HCT116 (cell line): Measurements from ENCODE around the gene CPNE4. TPM values are rescaled to one million over a fixed set of nuclear protein-coding genes. Genes with fewer than 3 reads are reported as not detected.

Source experiments
- ATAC-seq: fragments of 200-7000 bp; cut with Tn5 transposase; 2 replicates; pipeline ENCODE4 v1.9.1; 2020; ENCODE audit warnings: mild to moderate bottlenecking, moderate library complexity
- BruUV-seq: library from RNA; stranded (reverse); fragments of 400-500 nt; replicated peaks from 2 replicates; lab custom pipeline; 2021; lab: Mats Ljungman, UMichigan
- CTCF ChIA-PET: fragments of 300-600 bp; sonication (Branson Sonifier 250); formaldehyde crosslinking; loops from one replicate; lab custom pipeline; 2021; ENCODE audit warnings: antibody characterized with exemption; lab: Charles Lee
- POLR2A ChIA-PET: fragments of 300-600, 350-600 bp; sonication (Branson Sonifier 250); formaldehyde crosslinking; loops from one replicate; lab custom pipeline; 2021; ENCODE audit warnings: antibody characterized with exemption; lab: Charles Lee
- RAD21 ChIA-PET, 2 experiments: fragments of 300-600 bp; sonication (Branson Sonifier 250); formaldehyde crosslinking; loops; one replicate each; lab custom pipeline; 2023; ENCODE audit warnings: low total read pairs in 2 of 2; ENCODE audit not compliant: uncharacterized antibody in 2 of 2, unreplicated experiment in 2 of 2, low non-redundant PET in 1 of 2; lab: Charles Lee
- DNase-seq: peaks from one replicate; pipeline ENCODE4 v3.0.0-alpha.2; 2010; ENCODE audit warnings: low read depth, low spot score
- H2AFZ ChIP-seq: fragments of 200-600 bp; shearing (Covaris generic), sonication (generic); 2 replicates; pipeline ENCODE4 v1.6.1; 2017; ENCODE audit warnings: low read depth, mixed run types, mixed read lengths, antibody characterized with exemption, low read length; ENCODE audit not compliant: poor library complexity, severe bottlenecking
- H3K27ac ChIP-seq: 2 replicates; pipeline ENCODE4 v1.5.1; 2012; ENCODE audit warnings: low read depth, low read length
- H3K27me3 ChIP-seq: fragments of 200-600 bp; sonication (generic); 2 replicates; pipeline ENCODE4 v1.6.1; 2016; ENCODE audit warnings: mixed run types, low read length, mixed read lengths; ENCODE audit not compliant: insufficient read depth
- H3K36me3 ChIP-seq, 2 experiments: fragments of 200-500 bp in 1 of 2; fragments of 200-600 bp in 1 of 2; sonication (Bioruptor generic) in 1 of 2; sonication (generic) in 1 of 2; 2 replicates each; pipeline versions ENCODE4 v1.5.1 to v1.6.1; 2014 to 2016; ENCODE audit warnings: low read length in 2 of 2, inconsistent platforms in 1 of 2, mixed read lengths in 1 of 2, mixed run types in 1 of 2; ENCODE audit not compliant: insufficient read depth in 2 of 2, control insufficient read depth in 1 of 2
- H3K4me1 ChIP-seq, 2 experiments: fragments of 200-600 bp in 1 of 2; sonication (generic) in 1 of 2; 2 replicates each; pipeline versions ENCODE4 v1.5.1 to v1.6.1; 2012 to 2017; ENCODE audit warnings: low read length in 2 of 2, inconsistent platforms in 1 of 2, mild to moderate bottlenecking in 1 of 2, mixed read lengths in 1 of 2, mixed run types in 1 of 2, moderate library complexity in 1 of 2; ENCODE audit not compliant: insufficient read depth in 2 of 2, control insufficient read depth in 1 of 2
- H3K4me2 ChIP-seq: fragments of 200-600 bp; sonication (generic); 2 replicates; pipeline ENCODE4 v1.6.1; 2017; ENCODE audit warnings: mixed run types, low read length, mixed read lengths
- H3K4me3 ChIP-seq, 2 experiments: fragments of 200-600 bp in 1 of 2; sonication (generic) in 1 of 2; replicated peaks in 1 of 2; 2 replicates each; pipeline ENCODE4 v1.5.1; 2011 to 2016; ENCODE audit warnings: low read length in 2 of 2, control low read depth in 1 of 2, low read depth in 1 of 2, mild to moderate bottlenecking in 1 of 2, mixed read lengths in 1 of 2, mixed run types in 1 of 2
- H3K79me2 ChIP-seq: fragments of 200-600 bp; sonication (generic); 2 replicates; pipeline ENCODE4 v1.6.1; 2017; ENCODE audit warnings: mild to moderate bottlenecking, mixed run types, low read length, moderate library complexity, mixed read lengths; ENCODE audit not compliant: insufficient read depth
- H3K9ac ChIP-seq: fragments of 200-600 bp; sonication (generic); 2 replicates; pipeline ENCODE4 v1.6.1; 2016; ENCODE audit warnings: low read length, mixed read lengths
- H3K9me2 ChIP-seq: fragments of 200-600 bp; sonication (generic), shearing (Covaris generic); 2 replicates; pipeline ENCODE4 v1.6.1; 2017; ENCODE audit warnings: mixed run types, mild to moderate bottlenecking, moderate library complexity; ENCODE audit not compliant: insufficient read depth
- H3K9me3 ChIP-seq, 2 experiments: fragments of 200-500 bp in 1 of 2; fragments of 200-600 bp in 1 of 2; sonication (Bioruptor generic) in 1 of 2; sonication (generic) in 1 of 2; 2 replicates each; pipeline ENCODE4 v1.6.1; 2014 to 2017; ENCODE audit warnings: low read length in 2 of 2, mixed read lengths in 2 of 2, inconsistent platforms in 1 of 2, low read depth in 1 of 2, mild to moderate bottlenecking in 1 of 2, mixed run types in 1 of 2, moderate library complexity in 1 of 2; ENCODE audit not compliant: control insufficient read depth in 1 of 2, insufficient read depth in 1 of 2
- H4K20me1 ChIP-seq: fragments of 200-600 bp; sonication (generic), shearing (Covaris generic); 2 replicates; pipeline ENCODE4 v1.6.1; 2017; ENCODE audit warnings: mixed run types, mild to moderate bottlenecking, moderate library complexity; ENCODE audit not compliant: insufficient read depth
- ATF3 ChIP-seq: IDR thresholded peaks from 2 replicates; pipeline ENCODE4 v1.6.1; 2012
- CEBPB ChIP-seq: IDR thresholded peaks from 2 replicates; pipeline ENCODE4 v1.6.1; 2012; ENCODE audit warnings: low read depth
- CTCF ChIP-seq, 3 experiments: fragments of 200-600 bp in 1 of 3; sonication (generic) in 1 of 3; IDR thresholded peaks in 2 of 3; conservative IDR thresholded peaks in 1 of 3; 2 replicates each; pipeline ENCODE4 v1.5.1; 2012 to 2017; ENCODE audit warnings: low read depth in 2 of 3, low read length in 2 of 3, antibody characterized with exemption in 1 of 3, borderline replicate concordance in 1 of 3, control low read depth in 1 of 3, mild to moderate bottlenecking in 1 of 3, mixed read lengths in 1 of 3, mixed run types in 1 of 3, moderate library complexity in 1 of 3; ENCODE audit not compliant: insufficient read depth in 1 of 3
- JUND ChIP-seq: IDR thresholded peaks from 2 replicates; pipeline ENCODE4 v1.6.1; 2012
- MAX ChIP-seq: IDR thresholded peaks from 2 replicates; pipeline ENCODE4 v1.6.1; 2012
- POLR2AphosphoS5 ChIP-seq: IDR thresholded peaks from 2 replicates; pipeline ENCODE4 v1.6.1; 2011; ENCODE audit warnings: mild to moderate bottlenecking, low read depth, low read length, moderate library complexity
- RAD21 ChIP-seq: IDR thresholded peaks from 2 replicates; pipeline ENCODE4 v1.6.1; 2012; ENCODE audit warnings: low read depth, mild to moderate bottlenecking
- TCF7L2 ChIP-seq: IDR thresholded peaks from 2 replicates; pipeline ENCODE4 v1.7.0; 2011; ENCODE audit warnings: borderline replicate concordance, inconsistent platforms; ENCODE audit not compliant: insufficient read depth, insufficient read length; ENCODE audit errors: extremely low read depth
- ZNF274 ChIP-seq: fragments of 200-500 bp; sonication (Bioruptor generic); IDR thresholded peaks from 2 replicates; pipeline ENCODE4 v1.6.1; 2014; ENCODE audit warnings: mild to moderate bottlenecking, low read depth, low read length, inconsistent platforms
- intact Hi-C: fragments of 100-400 bp; cut with micrococcal nuclease; formaldehyde crosslinking; loops from 2 replicates; pipeline ENCODE4 v1.10.0; 2022
- total RNA-seq: library from RNA; stranded (reverse); gene quantifications from one replicate; pipeline ENCODE4 v1.2.1, GENCODE V29; 2021; ENCODE audit not compliant: unreplicated experiment

Gene CPNE4
- total RNA-seq, 1 experiment from 2014 or later, result not detected

GRCh38 chr3:132007617-132008016 is 27.2 kb downstream of the CPNE4 start:
- H3K4me1 ChIP-seq, result no peaks in the 10 kb centered on the region
- no peak overlapping the region for H3K27ac ChIP-seq
- no peak overlapping the region for H3K4me2 ChIP-seq
- no peaks in the 10 kb centered on the region for H4K20me1 ChIP-seq
- no peaks in the 10 kb centered on the region for H3K9me2 ChIP-seq
- DNase-seq (no peak), ATAC-seq (no peak)
- H3K9me3 ChIP-seq, result no peaks in the 10 kb centered on the region
- no TSS peak for BruUV-seq
- no peak overlapping the region for H2AFZ ChIP-seq
- no peak overlapping the region for H3K4me3 ChIP-seq
- no peak for TF ChIP-seq TCF7L2
- TF ChIP-seq ZNF274, result no peak
- TF ChIP-seq MAX, result no peak
- no peak for TF ChIP-seq ATF3
- no peak for TF ChIP-seq JUND
- no peak for TF ChIP-seq POLR2AphosphoS5
- POLR2A ChIA-PET, result no interaction called here
- RAD21 ChIA-PET, result no interaction called here
- no peak overlapping the region for H3K9ac ChIP-seq
- CTCF ChIA-PET, result interaction anchor here (1.0 to 1.7 kb wide), 2 partner anchors 22 to 27 kb away, joined by 5 read pairs; partner anchors contain the start of gene CPNE4
- intact Hi-C loops, result no loop called here
- H3K27me3 ChIP-seq, result peaks cover 10% of the 10 kb centered on the region; the same call in 1 of the 2 replicates
- no peaks in the 10 kb centered on the region for H3K36me3 ChIP-seq
- H3K79me2 ChIP-seq, result no peaks in the 10 kb centered on the region

- Histone ChIP-seq H3K4me1 (no peaks in the 10 kb centered on the region), H3K9ac (no peak overlapping the region), H4K20me1 (no peaks in the 10 kb centered on the region), H2AFZ (no peak overlapping the region), H3K9me3 (no peaks in the 10 kb centered on the region), H3K27me3 (peaks cover 10% of the 10 kb centered on the region; the same call in 1 of the 2 replicates), H3K27ac (no peak overlapping the region), H3K4me2 (no peak overlapping the region), H3K36me3 (no peaks in the 10 kb centered on the region), H3K9me2 (no peaks in the 10 kb centered on the region)
- ChIA-PET CTCF (interaction anchor here (1.3 kb wide), 1 partner anchor 12 kb away, joined by 3 read pairs; no protein-coding TSS in a partner anchor), POLR2A (no interaction called here), RAD21 (no interaction called here)
- intact Hi-C loops, result no loop called here
- no TSS peak for BruUV-seq
- ATAC-seq (peak; percentile 67; the same call in 1 of the 2 replicates), DNase-seq (peak; percentile 13)
- TF ChIP-seq CTCF (IDR thresholded peaks at IDR 0.05 in 2 of 3, conservative IDR thresholded peaks at IDR 0.05 in 1 of 3; ENCODE audit: borderline replicate concordance in 1 of 3, insufficient read depth in 1 of 3, low read depth in 2 of 3, low read length in 2 of 3), result peak; percentile 35 to 68 (median 64); a peak in 5 of 6 replicates
- TF ChIP-seq RAD21, result peak; percentile 39
- TF ChIP-seq CEBPB, result 0 out of 2 replicates have a peak, but pooled peaks have one; percentile 25
- TF ChIP-seq POLR2AphosphoS5, result no peak
- TF ChIP-seq, all 23 proteins: peak for 3
- Histone ChIP-seq H3K79me2 (no peaks in the 10 kb centered on the region), H3K4me3 (no peak overlapping the region)
Measured at GRCh38 chr3:132006605-132007204, 28.1 kb downstream of the CPNE4 start.
